Activated T-cell treated with anti-CD3 and anti-CD28 coated beads, Interleukin-2, amount 50 U/mL, for 24 hours (primary cell): ENCODE data around the gene NDRG2.
A peak's percentile ranks its signal among the peaks of the same experiment; 100 is the strongest.

Source experiments
- DNase-seq: peaks from one replicate; pipeline ENCODE4 v3.0.0-alpha.2; 2020
- H3K27ac Mint-ChIP-seq: 2 replicates; pipeline ENCODE4 v1.8.0; 2020; ENCODE audit warnings: mild to moderate bottlenecking, mixed read lengths
- H3K27me3 Mint-ChIP-seq: 2 replicates; pipeline ENCODE4 v1.8.0; 2020; ENCODE audit warnings: mixed read lengths
- H3K36me3 Mint-ChIP-seq: 2 replicates; pipeline ENCODE4 v1.8.0; 2020; ENCODE audit warnings: low read depth, mixed read lengths
- H3K4me1 Mint-ChIP-seq: 2 replicates; pipeline ENCODE4 v1.8.0; 2020; ENCODE audit warnings: low read depth, mixed read lengths
- H3K4me3 Mint-ChIP-seq: 2 replicates; pipeline ENCODE4 v1.8.0; 2020; ENCODE audit warnings: mild to moderate bottlenecking, moderate library complexity, mixed read lengths
- H3K9me3 Mint-ChIP-seq: 2 replicates; pipeline ENCODE4 v1.8.0; 2020; ENCODE audit warnings: mixed read lengths

Gene NDRG2

DNA sequence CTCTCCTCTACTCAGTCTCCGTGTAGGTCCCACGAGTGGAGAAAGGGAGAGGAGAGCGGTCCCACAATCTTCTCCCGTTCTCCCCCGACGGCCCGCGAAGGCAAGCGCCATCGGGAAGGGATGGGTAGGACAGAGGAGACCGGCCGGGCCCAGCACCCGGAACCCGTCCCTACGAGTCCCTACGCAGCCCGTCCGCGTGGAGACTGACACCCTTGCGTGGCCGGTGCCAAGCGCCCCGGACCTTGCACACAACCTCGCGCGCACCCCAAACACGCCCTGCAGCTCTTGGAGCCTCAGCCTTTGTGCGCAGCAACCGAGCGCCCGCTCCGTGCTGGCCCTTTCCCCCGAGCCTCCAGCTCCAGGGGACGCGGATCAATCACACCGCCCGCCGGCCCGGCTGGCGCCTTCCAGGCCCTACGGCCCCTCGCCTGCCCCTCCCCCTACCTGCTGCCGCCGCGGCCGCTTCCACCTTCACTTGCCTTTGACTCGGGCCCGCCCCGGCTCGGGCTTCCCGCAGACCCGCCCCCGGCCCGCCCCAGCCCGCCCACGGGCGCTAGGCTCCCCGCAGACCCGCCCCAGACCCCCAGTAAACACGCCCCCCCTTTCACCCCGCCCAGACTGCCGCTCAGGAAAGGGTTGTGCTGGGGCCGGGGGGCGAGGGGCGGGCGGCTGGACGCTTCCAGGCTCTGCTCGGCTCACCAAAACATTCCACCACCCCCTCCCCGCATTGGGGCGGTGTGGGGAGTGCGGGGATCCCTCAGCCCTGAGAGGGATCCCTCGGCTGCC lies at the start of gene NDRG2:
Gene NDRG2, minus strand, starts transcription at position 477 of the 786 bp plus-strand sequence. CDS start 1,746 bp downstream, outside the sequence.
- Mint-ChIP-seq H3K4me1 (peaks cover 17% of the 10 kb centered on the region), H3K36me3 (no peaks in the 10 kb centered on the region), H3K27me3 (peaks cover 5% of the 10 kb centered on the region), H3K4me3 (peak within 1 kb of the TSS; percentile 75), H3K27ac (peak within 1 kb of the TSS; percentile 31), H3K9me3 (no peaks in the 10 kb centered on the region)
- DNase-seq, result peak; percentile 75

DNA sequence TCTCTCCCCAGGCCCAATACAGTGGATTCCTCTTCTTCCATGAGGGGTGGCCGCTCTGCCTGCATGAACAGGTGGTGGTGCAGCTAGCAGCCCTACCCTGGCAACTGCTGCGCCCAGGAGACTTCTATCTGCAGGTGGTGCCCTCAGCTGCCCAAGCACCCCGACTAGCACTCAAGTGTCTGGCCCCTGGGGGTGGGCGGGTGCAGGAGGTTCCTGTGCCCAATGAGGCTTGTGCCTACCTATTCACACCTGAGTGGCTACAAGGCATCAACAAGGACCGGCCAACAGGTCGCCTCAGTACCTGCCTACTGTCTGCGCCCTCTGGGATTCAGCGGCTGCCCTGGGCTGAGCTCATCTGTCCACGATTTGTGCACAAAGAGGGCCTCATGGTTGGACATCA lies 49.1 kb upstream of the NDRG2 start:
- no peak for DNase-seq
- Mint-ChIP-seq H3K9me3 (no peaks in the 10 kb centered on the region), H3K4me3 (no peak overlapping the region), H3K36me3 (no peaks in the 10 kb centered on the region), H3K4me1 (peaks cover 28% of the 10 kb centered on the region), H3K27ac (no peak overlapping the region), H3K27me3 (peaks cover 43% of the 10 kb centered on the region)

GRCh38 chr14:21072781-21073339 lies 48.0 kb upstream of the NDRG2 start:
- DNase-seq, result no peak
- no peak overlapping the region for H3K27ac Mint-ChIP-seq
- no peaks in the 10 kb centered on the region for H3K36me3 Mint-ChIP-seq
- peaks cover 36% of the 10 kb centered on the region for H3K4me1 Mint-ChIP-seq
- no peaks in the 10 kb centered on the region for H3K9me3 Mint-ChIP-seq
- H3K4me3 Mint-ChIP-seq, result no peak overlapping the region
- peaks cover 52% of the 10 kb centered on the region for H3K27me3 Mint-ChIP-seq

DNA sequence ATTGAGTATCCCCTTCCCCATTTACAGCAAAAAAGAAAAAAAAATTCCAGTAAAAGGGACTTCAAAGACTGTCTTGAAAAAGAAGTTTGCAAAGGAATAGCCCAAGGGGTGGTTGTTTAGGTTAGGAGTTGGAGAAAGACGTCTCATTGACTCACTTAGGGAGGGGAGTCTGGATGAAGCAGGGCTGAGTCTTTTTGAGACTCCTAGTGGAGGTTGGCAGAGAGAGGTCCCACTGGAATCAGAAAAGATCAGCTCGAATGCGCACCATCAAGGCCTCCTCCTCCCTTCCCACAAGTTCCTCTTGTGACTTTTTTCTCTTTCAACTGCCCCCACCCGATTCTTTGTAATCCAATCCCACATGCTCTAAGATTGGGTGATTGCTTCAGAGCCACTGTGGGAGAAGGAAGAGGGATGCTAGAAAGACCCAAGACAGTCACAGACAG lies 47.2 kb upstream of the NDRG2 start:
- Mint-ChIP-seq H3K4me1 (peaks cover 36% of the 10 kb centered on the region), H3K36me3 (no peaks in the 10 kb centered on the region), H3K27ac (no peak overlapping the region), H3K4me3 (peak overlapping the region; percentile 72), H3K9me3 (no peaks in the 10 kb centered on the region), H3K27me3 (peaks cover 60% of the 10 kb centered on the region)
- no peak for DNase-seq

DNA sequence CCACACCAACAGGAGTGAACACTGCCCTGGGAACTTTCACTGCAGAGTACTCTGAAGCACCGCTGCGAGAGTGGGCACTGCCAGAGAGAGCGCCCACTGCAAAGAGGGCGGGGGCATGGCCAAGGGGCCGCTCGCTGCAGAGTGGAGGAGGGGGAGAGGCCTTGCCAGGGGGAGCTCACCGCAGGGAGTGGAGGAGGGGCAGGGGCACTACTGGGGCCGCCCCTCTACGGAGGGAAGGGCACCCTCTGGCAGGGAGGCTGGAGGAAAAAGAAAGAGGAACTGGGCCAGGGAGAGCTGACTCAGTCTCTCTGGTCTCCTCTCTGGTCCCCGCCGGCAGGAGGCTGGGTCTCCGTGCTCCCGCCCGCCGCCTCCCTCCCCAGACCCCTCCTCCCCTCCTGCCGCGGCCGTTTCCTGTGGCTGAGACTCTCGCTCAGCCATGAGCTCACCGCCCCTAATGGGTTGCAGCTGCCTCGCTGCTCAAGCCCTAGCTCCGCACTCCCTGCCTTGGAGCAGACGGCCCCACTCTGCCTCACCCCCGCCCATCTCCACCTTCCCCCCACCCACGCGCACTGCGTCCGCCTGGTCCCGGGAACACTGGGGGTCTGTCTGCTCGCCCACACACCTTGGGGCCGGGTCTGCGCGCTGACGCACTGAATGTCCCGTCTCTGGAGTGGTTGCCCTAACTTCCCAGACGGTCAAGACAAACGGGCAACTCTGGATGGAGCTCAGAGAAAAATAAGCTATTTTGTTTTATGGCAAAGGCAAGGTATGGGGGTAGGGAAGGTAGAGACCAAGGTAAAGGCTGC lies 46.6 kb upstream of the NDRG2 start:
- peaks cover 36% of the 10 kb centered on the region for H3K4me1 Mint-ChIP-seq
- H3K36me3 Mint-ChIP-seq, result no peaks in the 10 kb centered on the region
- DNase-seq, result peak; percentile 60
- H3K9me3 Mint-ChIP-seq, result no peaks in the 10 kb centered on the region
- H3K27me3 Mint-ChIP-seq, result peaks cover 66% of the 10 kb centered on the region
- peak overlapping the region; percentile 72 for H3K4me3 Mint-ChIP-seq
- H3K27ac Mint-ChIP-seq, result no peak overlapping the region

DNA sequence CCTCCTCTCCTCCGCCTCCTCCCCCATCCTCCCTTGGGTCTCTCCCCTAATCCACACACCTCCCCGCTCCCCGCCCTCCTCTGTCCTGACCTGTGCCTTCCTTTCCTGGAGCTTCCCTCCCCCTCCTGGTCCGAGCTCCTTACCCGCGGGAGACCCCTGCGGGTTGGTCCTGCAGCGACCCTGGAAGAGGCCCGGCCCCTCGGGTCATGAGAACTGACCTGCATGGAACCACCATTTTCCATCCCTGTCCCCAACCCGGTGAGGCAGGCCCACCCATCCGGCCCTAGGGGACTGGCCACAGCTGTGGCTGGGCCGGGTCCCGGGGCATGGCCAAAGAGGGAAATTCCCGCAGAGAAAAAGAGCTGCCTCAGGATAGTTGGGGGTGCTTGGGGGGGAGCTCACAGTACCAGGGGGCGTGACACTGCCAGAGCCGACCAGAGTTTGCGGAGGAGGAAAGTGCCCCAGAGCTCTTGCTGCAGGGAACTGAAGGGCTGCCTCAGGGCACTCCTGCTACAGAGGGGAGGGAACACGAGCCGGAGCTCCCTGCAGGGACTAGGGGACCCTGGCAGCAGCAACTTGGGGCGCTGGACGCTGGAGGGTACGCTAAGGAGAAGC lies 45.9 kb upstream of the NDRG2 start:
- H3K4me3 Mint-ChIP-seq, result peak overlapping the region; percentile 72
- no peak for DNase-seq
- H3K9me3 Mint-ChIP-seq, result no peaks in the 10 kb centered on the region
- no peaks in the 10 kb centered on the region for H3K36me3 Mint-ChIP-seq
- H3K27me3 Mint-ChIP-seq, result peaks cover 70% of the 10 kb centered on the region
- H3K27ac Mint-ChIP-seq, result no peak overlapping the region
- H3K4me1 Mint-ChIP-seq, result peaks cover 36% of the 10 kb centered on the region

DNA sequence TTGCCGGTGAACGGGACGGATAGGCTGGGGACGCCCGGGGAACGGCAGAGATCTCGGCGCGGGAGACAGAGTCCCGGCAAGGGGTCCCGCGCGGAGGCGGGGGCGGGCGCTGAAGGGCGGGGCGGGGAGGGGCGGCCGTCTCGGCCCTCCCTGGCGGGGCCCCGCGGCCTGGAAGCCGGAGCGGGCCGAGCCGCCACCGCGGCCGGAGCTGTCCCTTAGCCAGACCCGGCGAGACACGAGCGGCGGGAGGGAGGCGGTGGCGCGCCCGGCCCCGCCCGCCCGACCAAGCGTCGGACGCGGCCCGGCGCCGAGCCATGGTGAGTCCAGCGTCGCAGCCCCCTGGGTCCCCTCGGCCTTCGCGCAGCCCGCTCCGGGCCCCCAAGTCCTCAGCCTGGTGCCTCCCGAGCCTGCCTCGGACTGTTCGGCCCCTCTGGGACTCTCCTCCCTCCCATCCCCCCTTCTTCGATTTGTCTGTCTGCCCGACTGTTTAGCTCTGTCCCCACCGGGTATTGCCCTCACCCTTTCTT lies 45.3 kb upstream of the NDRG2 start, which contains the start of gene ARHGEF40:
Gene ARHGEF40, plus strand, starts transcription at position 222 of the 527 bp plus-strand sequence. Its CDS starts 93 bp downstream, at position 315.
- DNase-seq, result peak; percentile 49
- peaks cover 36% of the 10 kb centered on the region for H3K4me1 Mint-ChIP-seq
- no peaks in the 10 kb centered on the region for H3K9me3 Mint-ChIP-seq
- no peak within 1 kb of the TSS for H3K27ac Mint-ChIP-seq
- H3K27me3 Mint-ChIP-seq, result peaks cover 74% of the 10 kb centered on the region
- H3K36me3 Mint-ChIP-seq, result no peaks in the 10 kb centered on the region
- H3K4me3 Mint-ChIP-seq, result peak within 1 kb of the TSS; percentile 72

- no peak for DNase-seq
- H3K36me3 Mint-ChIP-seq, result no peaks in the 10 kb centered on the region
- peaks cover 77% of the 10 kb centered on the region for H3K27me3 Mint-ChIP-seq
- no peak overlapping the region for H3K27ac Mint-ChIP-seq
- H3K9me3 Mint-ChIP-seq, result no peaks in the 10 kb centered on the region
- H3K4me1 Mint-ChIP-seq, result peaks cover 36% of the 10 kb centered on the region
- peak overlapping the region; percentile 70 for H3K4me3 Mint-ChIP-seq
Observed at GRCh38 chr14:21069388-21070082, 44.7 kb upstream of the NDRG2 start.

DNA sequence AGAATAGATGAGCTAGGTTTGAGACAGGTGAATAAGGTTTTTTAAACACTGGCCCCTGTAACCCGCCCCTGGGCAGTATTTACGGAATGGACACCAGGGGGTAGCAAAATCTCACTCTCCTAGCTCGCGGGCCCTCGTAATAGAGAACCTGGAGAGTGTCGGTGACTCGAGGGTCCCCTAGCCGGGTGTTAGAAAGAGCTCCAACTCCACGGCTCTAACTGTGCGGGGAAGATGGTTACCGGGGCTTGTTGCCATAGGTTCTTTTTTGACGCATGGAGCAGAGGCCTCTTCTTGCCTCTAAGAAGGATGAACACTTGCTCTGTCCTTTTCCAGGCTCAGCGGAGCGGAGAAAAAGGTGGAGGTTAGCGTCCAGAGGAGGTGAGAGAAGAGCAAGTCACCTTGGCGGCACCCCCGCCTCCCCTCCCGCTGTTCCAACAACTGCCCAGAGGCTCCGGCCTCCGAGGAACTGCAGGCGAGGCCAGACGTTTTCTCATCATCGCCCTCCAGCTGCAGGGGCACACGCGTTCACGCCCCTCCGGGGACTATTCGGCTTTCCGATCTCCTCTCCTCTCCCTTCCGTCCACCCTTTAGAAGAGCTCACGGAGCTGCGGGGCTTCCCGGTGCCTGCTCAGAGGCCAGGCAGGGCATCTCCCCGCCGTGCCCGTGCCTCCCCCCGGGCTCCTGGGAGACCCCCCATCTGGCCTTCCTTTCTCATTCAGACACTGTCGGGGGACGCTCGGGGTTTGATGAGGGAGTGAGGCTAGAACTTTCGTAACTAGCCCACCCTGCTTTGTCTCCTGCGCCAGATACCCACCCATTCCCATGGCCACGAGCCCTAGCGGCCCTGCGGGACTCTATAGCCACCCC lies 43.9 kb upstream of the NDRG2 start:
- peak; percentile 57 for DNase-seq
- Mint-ChIP-seq H3K27me3 (peaks cover 78% of the 10 kb centered on the region), H3K27ac (no peak overlapping the region), H3K4me1 (peaks cover 36% of the 10 kb centered on the region), H3K36me3 (no peaks in the 10 kb centered on the region), H3K4me3 (peak overlapping the region; percentile 70), H3K9me3 (no peaks in the 10 kb centered on the region)

DNA sequence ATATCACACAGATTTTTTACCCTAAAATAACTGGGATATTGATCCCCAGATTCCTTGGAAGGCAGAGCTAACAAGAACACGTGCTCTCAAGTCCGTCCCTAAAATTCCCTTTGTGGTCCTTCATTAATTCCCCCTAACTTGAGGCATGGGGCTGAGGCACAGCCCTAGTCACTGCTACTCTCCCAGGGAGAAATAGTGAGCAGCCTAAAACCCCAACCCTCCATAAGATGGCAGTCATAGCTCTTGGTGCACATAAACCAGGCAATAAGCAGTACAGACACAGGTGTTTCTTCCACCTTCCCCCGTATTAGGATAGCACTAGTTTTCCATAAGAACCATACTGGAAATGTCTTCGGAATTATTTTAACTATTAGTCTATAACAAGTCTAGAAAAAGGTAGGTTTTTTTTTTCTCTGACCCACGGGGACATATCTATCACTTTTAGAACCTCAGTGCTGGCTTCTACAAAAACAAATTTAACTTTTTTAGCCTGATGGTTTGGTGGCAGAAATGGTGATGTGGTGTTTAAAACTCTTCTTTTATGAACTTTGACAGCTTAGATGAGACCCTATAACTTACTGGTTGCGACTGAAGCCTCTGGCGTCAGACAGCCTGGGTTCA lies 42.1 kb upstream of the NDRG2 start:
- H3K27me3 Mint-ChIP-seq, result peaks cover 78% of the 10 kb centered on the region
- no peak overlapping the region for H3K4me3 Mint-ChIP-seq
- H3K9me3 Mint-ChIP-seq, result no peaks in the 10 kb centered on the region
- no peak overlapping the region for H3K27ac Mint-ChIP-seq
- peaks cover 34% of the 10 kb centered on the region for H3K4me1 Mint-ChIP-seq
- no peak for DNase-seq
- no peaks in the 10 kb centered on the region for H3K36me3 Mint-ChIP-seq

- no peaks in the 10 kb centered on the region for H3K9me3 Mint-ChIP-seq
- no peak overlapping the region for H3K4me3 Mint-ChIP-seq
- no peak overlapping the region for H3K27ac Mint-ChIP-seq
- peaks cover 58% of the 10 kb centered on the region for H3K27me3 Mint-ChIP-seq
- H3K36me3 Mint-ChIP-seq, result no peaks in the 10 kb centered on the region
- peaks cover 4% of the 10 kb centered on the region for H3K4me1 Mint-ChIP-seq
- no peak for DNase-seq
Observed at GRCh38 chr14:21063479-21063878, 38.6 kb upstream of the NDRG2 start.

DNA sequence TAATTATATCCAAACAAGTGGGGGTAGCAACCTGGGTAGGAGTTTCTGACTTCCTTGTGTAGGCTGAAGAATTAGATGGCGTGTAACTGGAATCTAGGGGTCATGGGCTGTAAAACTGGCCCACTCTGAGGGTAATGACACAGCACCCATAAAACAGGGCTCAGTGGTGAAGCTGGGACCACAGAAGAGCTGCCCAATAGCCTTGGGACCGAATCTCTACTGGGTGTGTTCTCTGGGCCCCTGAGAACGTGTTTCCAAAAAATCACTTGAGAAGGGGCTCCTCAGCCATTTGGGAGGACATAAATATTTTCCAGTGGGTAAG lies 36.4 kb upstream of the NDRG2 start:
- no peak overlapping the region for H3K4me3 Mint-ChIP-seq

More for the DNA sequence above, 36.4 kb upstream of the NDRG2 start:
- H3K27me3 Mint-ChIP-seq, result peaks cover 38% of the 10 kb centered on the region
- no peaks in the 10 kb centered on the region for H3K36me3 Mint-ChIP-seq
- no peaks in the 10 kb centered on the region for H3K9me3 Mint-ChIP-seq
- DNase-seq, result no peak
- H3K27ac Mint-ChIP-seq, result no peak overlapping the region
- no peaks in the 10 kb centered on the region for H3K4me1 Mint-ChIP-seq
